Measurements from ENCODE around the gene RUNX2. TPM values are rescaled to one million over a fixed set of nuclear protein-coding genes. Genes with fewer than 3 reads are reported as not detected.
"Not testable (repeated sequence)": the region's sequence is repeated elsewhere in the genome, so short reads cannot be mapped to it uniquely, and the experiment has no call there.

The RUNX2 gene
- total RNA-seq, 2 experiments from 2014 or later: 33.4 to 34.9 TPM

DNA sequence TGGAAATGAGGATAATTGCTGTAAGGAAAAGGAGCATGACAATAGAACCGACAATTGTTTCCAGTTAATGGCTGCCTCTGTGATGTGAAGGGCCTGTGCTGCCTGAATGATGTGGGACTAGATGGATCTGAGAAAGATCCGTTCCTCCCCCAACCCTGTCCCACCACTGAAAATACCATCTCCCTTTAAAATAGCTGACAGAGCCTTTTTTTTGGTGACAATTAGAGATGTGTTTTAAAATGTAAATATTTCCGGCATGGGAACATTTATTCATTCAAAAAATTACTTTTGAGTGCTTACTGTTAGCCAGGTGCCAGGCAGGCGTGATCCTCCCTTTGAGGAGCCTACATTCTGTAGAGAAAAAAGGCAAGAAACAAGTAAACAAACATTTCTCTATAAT lies 122.0 kb downstream of the RUNX2 start:
- ChIA-PET POLR2A (no interaction called here), CTCF (no interaction called here)
- H3K27ac Mint-ChIP-seq: peak overlapping the region; percentile 38
- peaks cover 63% of the 10 kb centered on the region for H3K36me3 Mint-ChIP-seq
- no peaks in the 10 kb centered on the region for H3K9me3 Mint-ChIP-seq
- intact Hi-C loops (cut with micrococcal nuclease): no loop called here
- no peaks in the 10 kb centered on the region for H3K27me3 Mint-ChIP-seq
- no peak for DNase-seq
- peaks cover 83% of the 10 kb centered on the region for H3K4me1 Mint-ChIP-seq (ENCODE audit: low read depth)
- H3K4me3 Mint-ChIP-seq: no peak overlapping the region

DNA sequence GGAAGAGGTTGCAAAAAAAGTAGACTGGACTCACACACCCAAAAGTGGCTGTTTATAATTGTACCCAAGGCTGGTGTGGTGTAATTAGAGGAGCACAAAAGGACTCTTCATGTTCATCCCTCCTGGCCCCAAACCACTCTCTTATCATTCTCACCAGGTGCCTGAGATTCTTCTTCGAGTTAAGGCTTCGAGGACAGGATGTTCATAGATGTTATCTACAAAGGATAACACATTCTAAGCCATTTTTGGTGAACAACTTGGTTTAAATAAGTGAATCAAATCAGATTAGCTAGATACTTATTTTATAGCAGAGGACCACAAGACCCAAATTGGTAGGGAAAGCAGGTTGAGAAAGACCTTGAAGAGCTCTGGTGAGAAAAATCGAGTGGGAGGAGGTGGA lies 122.7 kb downstream of the RUNX2 start:
- H3K4me1 Mint-ChIP-seq (ENCODE audit: low read depth): peaks cover 76% of the 10 kb centered on the region
- no peaks in the 10 kb centered on the region for H3K27me3 Mint-ChIP-seq
- H3K9me3 Mint-ChIP-seq: no peaks in the 10 kb centered on the region
- no peak for DNase-seq
- H3K4me3 Mint-ChIP-seq: no peak overlapping the region
- H3K36me3 Mint-ChIP-seq: peaks cover 57% of the 10 kb centered on the region
- H3K27ac Mint-ChIP-seq: peak overlapping the region; percentile 1
- ChIA-PET POLR2A (interaction anchor here (1.0 to 1.3 kb wide), 2 partner anchors 8 to 19 kb away, joined by 4 read pairs; no protein-coding TSS in a partner anchor), CTCF (no interaction called here)
- intact Hi-C loops (cut with micrococcal nuclease): no loop called here

DNA sequence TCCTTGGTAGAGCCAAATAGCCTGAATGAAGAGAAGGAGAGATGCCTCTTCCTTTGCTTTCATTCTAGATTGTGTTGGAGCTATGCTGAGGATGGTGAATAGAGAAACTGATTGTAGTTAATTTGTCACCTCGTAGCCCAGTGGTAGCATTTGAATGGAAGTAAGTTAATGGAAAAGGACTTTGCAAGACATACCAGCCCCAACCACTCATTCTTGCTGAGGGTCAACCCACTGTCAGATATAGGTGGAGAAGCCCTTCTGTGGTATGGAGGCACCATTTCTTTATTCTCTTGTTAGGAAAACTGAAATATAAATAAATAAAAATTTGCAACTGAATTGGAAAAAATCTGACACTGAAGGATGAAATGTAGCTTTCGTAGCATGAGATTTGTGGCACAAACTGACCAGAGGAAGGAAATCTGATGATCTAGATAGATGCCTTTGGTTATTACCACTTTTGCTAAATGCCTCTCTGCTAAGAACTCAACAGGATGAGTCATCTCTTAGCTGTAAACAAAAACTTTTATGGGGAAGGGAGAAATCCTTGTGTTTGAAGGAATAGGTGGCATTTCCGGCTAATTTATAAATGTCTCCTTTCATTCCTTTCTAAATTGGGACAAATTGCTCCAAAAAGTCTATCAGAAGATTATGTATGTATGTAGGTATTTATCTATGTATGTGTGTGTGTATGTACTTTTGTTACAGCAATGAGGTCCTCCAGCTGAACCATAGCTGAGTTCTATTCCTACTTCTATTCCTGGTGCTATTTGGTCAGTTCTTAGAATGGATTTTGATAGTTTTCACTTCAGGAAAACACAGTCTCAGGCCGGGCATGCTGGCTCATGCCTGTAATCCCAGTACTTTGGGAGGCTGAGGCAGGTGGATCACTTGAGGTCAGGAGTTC lies 126.1 kb downstream of the RUNX2 start:
- intact Hi-C loops (cut with micrococcal nuclease): no loop called here
- ChIA-PET POLR2A (interaction anchor here (1.3 kb wide), 1 partner anchor 12 kb away, joined by 3 read pairs; no protein-coding TSS in a partner anchor), CTCF (no interaction called here)
- H3K4me3 Mint-ChIP-seq: no peak overlapping the region
- H3K4me1 Mint-ChIP-seq (ENCODE audit: low read depth): peaks cover 55% of the 10 kb centered on the region
- no peak for DNase-seq
- H3K27me3 Mint-ChIP-seq: no peaks in the 10 kb centered on the region
- peaks cover 44% of the 10 kb centered on the region for H3K36me3 Mint-ChIP-seq
- H3K27ac Mint-ChIP-seq: no peak overlapping the region
- H3K9me3 Mint-ChIP-seq: no peaks in the 10 kb centered on the region

DNA sequence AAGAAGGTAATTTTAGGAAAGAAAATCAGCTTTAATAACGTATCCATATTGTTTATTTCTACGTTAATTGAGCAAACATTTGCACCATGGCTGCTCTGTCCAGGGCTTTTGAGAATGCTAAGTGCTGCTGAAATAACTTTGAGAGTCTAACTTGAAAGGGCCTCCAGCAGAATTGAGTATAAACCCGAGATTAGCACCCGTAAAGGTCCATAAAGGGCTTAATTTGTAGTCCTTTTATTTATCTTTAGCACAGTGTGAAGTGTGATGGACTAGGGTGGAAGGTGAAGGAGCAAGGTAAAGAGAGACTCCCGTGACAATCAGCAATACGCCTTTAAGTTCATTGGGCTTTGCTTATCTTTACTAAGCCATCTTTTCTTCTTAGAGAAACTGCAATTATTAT lies 127.3 kb downstream of the RUNX2 start:
- Mint-ChIP-seq H3K4me1 (ENCODE audit: low read depth) (peaks cover 45% of the 10 kb centered on the region), H3K36me3 (peaks cover 33% of the 10 kb centered on the region), H3K27ac (no peak overlapping the region), H3K9me3 (no peaks in the 10 kb centered on the region), H3K4me3 (no peak overlapping the region), H3K27me3 (no peaks in the 10 kb centered on the region)
- intact Hi-C loops (cut with micrococcal nuclease): no loop called here
- no peak for DNase-seq
- POLR2A ChIA-PET: interaction anchor here (1.3 kb wide), 1 partner anchor 13 kb away, joined by 3 read pairs; no protein-coding TSS in a partner anchor
- CTCF ChIA-PET: no interaction called here

DNA sequence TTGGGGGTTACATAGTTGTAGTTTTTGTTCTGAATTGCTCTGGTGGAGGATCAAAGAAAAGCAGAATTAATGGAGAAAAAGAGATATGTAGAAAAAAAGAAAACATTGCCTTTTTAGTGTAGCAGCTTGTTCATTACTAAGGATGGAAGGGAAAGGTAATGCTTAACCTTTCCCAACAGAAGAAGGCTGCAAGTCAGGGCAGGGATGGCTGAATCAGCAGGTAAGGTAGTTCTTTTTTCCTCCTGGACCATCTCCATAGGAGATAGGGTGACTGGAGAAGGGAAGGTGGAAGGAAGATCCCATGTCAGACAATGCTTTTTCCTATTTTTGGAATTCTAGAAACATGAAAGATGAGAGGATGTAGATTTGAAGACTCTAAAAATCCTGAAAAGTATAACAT lies 129.0 kb downstream of the RUNX2 start:
- POLR2A ChIA-PET: interaction anchor here (0.6 to 1.1 kb wide), 2 partner anchors 35 to 640 kb away, joined by 3 to 5 read pairs; no protein-coding TSS in a partner anchor
- peaks cover 19% of the 10 kb centered on the region for H3K36me3 Mint-ChIP-seq
- H3K4me3 Mint-ChIP-seq: no peak overlapping the region
- peaks cover 27% of the 10 kb centered on the region for H3K4me1 Mint-ChIP-seq (ENCODE audit: low read depth)
- intact Hi-C loops (cut with micrococcal nuclease): no loop called here
- no peak overlapping the region for H3K27ac Mint-ChIP-seq
- H3K9me3 Mint-ChIP-seq: no peaks in the 10 kb centered on the region
- H3K27me3 Mint-ChIP-seq: no peaks in the 10 kb centered on the region
- no peak for DNase-seq
- CTCF ChIA-PET: no interaction called here

DNA sequence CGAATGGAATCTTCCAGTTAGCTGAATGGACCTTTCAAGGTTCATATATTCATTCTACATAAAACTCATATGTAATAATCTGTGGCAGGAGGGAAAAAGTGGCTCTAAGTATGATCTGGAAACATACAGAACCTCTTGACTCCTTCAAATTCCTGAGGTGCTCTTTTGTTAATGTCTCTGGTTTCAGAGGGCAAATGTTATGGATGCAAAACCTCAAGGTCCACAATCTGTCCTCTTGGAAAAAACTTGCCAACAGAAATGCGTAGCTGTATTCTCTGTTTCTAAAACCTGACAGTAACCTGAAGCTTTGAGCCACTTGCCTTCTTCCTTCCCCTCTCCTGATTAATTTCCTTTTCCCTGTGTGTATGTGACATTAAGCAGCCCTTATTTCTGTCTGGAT lies 130.5 kb downstream of the RUNX2 start:
- intact Hi-C loops (cut with micrococcal nuclease): no loop called here
- POLR2A ChIA-PET: no interaction called here
- Mint-ChIP-seq H3K36me3 (peaks cover 23% of the 10 kb centered on the region), H3K27ac (no peak overlapping the region), H3K27me3 (no peaks in the 10 kb centered on the region), H3K4me3 (no peak overlapping the region), H3K4me1 (ENCODE audit: low read depth) (peaks cover 18% of the 10 kb centered on the region), H3K9me3 (no peaks in the 10 kb centered on the region)
- DNase-seq: no peak
- CTCF ChIA-PET: no interaction called here

DNA sequence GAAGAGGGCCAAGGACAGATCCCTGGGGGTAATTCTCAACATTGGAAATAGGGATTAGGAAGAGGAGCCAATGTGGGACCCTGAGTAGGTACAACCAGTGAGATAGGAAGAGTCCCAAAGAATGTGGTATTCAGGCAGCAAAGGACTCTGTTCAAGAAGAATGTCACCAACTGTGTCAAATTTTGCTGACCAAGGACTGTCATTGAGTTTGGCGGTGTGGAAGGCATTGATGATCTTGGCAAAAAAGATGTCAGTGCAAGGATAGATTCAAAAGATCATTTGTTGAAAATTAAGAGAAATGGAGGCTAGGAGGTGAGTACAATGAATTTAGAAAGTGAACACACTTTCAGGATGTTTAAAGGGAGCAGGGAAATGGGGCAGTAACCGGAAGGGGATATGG lies 132.0 kb downstream of the RUNX2 start:
- Mint-ChIP-seq H3K36me3 (peaks cover 24% of the 10 kb centered on the region), H3K9me3 (no peaks in the 10 kb centered on the region), H3K27ac (no peak overlapping the region), H3K4me3 (no peak overlapping the region), H3K27me3 (no peaks in the 10 kb centered on the region), H3K4me1 (ENCODE audit: low read depth) (peaks cover 13% of the 10 kb centered on the region)
- DNase-seq: no peak
- ChIA-PET POLR2A (no interaction called here), CTCF (no interaction called here)
- intact Hi-C loops (cut with micrococcal nuclease): no loop called here

DNA sequence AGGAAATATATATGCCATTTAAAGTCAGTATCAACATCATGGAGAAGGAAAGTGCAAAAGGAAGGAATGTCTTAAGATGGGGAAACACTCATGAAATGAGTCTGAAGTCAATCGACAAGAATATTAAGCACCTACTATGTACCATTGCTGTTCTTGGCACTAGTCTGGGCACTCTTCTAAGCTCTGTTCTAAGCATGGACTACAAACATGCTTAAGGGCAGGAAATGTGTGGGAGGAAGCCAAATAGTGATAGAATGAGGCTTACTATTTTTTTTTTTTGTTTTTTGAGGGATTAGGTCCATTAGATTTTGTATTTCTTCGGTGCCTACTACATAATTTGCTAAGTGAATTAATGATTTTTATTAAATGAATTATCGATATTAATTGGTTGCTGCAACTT lies 133.4 kb downstream of the RUNX2 start:
- peaks cover 25% of the 10 kb centered on the region for H3K36me3 Mint-ChIP-seq
- POLR2A ChIA-PET: no interaction called here

DNA sequence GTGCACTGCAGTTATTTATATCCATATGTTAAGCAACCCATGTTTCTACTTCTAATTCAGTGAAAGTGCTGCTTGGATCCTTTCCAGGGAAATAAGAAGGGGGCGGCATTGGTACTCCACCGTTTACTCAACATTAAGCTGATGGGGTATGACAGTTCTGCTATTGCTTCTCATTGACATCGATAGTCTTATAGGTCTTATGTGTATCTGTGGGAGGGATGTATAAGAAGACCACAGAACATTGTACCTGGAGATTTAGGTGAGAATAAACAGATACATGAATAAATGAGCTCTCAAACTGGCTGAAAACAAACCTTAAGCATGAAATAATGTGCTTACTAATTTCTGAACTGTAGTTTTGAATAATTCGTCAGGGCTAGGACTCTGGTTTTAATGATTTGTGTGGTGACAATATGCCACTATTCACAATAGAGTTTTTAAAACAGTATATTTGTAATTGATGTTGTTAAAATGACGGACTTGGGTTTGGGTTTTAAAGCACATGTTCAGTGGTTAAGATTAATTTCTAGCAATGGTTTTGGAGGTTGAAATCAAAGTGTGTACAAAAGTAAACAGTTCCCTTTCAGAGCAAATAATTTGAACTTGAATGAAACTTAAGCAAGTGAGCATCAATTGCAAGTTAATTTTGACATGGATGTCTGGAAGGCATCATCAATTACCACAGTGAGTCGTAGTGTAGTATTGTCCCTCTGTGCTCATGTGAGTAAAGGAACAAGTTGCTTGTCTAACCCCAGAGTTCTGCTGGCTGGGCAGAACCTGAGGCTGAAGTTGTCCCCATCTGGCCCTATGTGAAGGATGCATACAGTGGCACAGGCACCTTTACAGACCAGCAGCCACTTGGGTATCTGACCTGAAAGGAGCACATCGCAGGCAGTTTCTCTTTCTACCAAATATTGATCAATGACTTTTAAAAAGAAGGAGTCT lies 134.3 kb downstream of the RUNX2 start:
- no peaks in the 10 kb centered on the region for H3K9me3 Mint-ChIP-seq
- intact Hi-C loops (cut with micrococcal nuclease): no loop called here
- no peaks in the 10 kb centered on the region for H3K27me3 Mint-ChIP-seq
- peak overlapping the region; percentile 9 for H3K27ac Mint-ChIP-seq
- peaks cover 10% of the 10 kb centered on the region for H3K4me1 Mint-ChIP-seq (ENCODE audit: low read depth)
- CTCF ChIA-PET: no interaction called here
- POLR2A ChIA-PET: no interaction called here
- peaks cover 25% of the 10 kb centered on the region for H3K36me3 Mint-ChIP-seq
- no peak for DNase-seq
- no peak overlapping the region for H3K4me3 Mint-ChIP-seq

More for the DNA sequence above, 133.4 kb downstream of the RUNX2 start:
- Mint-ChIP-seq H3K27me3 (no peaks in the 10 kb centered on the region), H3K9me3 (no peaks in the 10 kb centered on the region), H3K4me3 (no peak overlapping the region), H3K27ac (peak overlapping the region; percentile 9), H3K4me1 (ENCODE audit: low read depth) (peaks cover 16% of the 10 kb centered on the region)
- CTCF ChIA-PET: interaction anchor here (0.6 kb wide), 1 partner anchor 10 kb away, joined by 3 read pairs; no protein-coding TSS in a partner anchor
- no peak for DNase-seq
- intact Hi-C loops (cut with micrococcal nuclease): no loop called here

DNA sequence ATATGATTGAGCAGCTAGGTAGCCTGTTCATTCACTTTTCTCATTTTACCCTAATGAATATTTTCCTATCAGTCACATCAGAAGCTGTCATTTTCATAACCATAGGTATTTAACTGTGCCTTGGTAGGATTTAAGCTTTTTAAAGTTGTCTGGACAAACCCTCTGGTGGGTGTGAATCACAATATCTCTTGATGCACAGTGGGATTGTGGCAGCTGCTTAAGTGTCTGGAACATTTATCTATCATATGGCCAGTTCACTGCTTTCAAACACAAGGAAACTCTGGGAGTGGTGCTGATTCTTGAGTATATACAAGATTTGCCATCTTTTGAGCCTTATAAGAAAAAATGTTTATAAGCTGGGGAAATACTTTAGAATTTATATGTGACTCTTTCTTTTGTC lies 136.6 kb downstream of the RUNX2 start:
- POLR2A ChIA-PET: no interaction called here
- intact Hi-C loops (cut with micrococcal nuclease): no loop called here
- no peak for DNase-seq
- CTCF ChIA-PET: no interaction called here
- Mint-ChIP-seq H3K36me3 (peaks cover 36% of the 10 kb centered on the region), H3K27ac (no peak overlapping the region), H3K4me1 (ENCODE audit: low read depth) (peaks cover 21% of the 10 kb centered on the region), H3K27me3 (no peaks in the 10 kb centered on the region), H3K4me3 (no peak overlapping the region), H3K9me3 (no peaks in the 10 kb centered on the region)

DNA sequence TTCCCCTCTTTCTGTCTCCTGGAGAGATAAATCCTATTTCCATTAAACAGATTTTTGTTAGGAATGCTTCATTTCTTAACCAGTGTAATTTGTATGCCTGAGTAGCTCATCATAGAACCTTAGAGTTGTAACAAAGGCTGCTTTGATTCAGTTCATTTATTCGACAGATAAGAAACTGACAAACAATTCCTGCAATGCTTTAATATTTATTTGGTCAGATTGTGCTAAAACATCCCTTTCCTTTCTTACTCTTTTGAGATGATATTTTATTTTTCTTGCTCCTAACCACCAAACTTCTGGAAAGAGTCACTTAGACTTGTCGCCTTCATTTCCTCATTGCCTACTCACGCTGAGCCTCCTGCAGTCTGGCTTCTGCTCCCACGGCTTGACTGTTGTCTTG lies 138.6 kb downstream of the RUNX2 start:
- Mint-ChIP-seq H3K4me3 (no peak overlapping the region), H3K27me3 (no peaks in the 10 kb centered on the region), H3K4me1 (ENCODE audit: low read depth) (peaks cover 37% of the 10 kb centered on the region), H3K27ac (no peak overlapping the region), H3K36me3 (peaks cover 52% of the 10 kb centered on the region), H3K9me3 (no peaks in the 10 kb centered on the region)
- ChIA-PET POLR2A (no interaction called here), CTCF (no interaction called here)
- intact Hi-C loops (cut with micrococcal nuclease): no loop called here
- DNase-seq: no peak

DNA sequence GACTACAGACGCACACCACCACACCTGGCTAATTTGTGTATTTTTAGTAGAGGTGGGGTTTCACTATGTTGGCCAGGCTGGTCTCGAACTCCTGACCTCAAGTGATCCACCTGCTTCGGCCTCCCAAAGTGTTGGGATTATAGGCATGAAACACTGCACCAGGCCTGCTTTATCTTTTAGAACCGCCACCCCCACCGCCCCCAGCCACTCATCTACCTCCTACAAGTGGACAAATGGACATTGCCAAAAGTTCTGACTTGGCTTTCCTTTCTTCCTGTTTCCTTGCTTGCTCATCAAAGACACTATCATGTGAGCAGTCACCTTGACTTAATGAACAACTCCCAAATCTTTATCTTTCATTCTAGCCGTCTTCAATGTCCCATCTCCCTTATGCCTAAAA lies 139.3 kb downstream of the RUNX2 start:
- CTCF ChIA-PET; POLR2A ChIA-PET; DNase-seq; intact Hi-C loops (cut with micrococcal nuclease); H3K4me3 Mint-ChIP-seq; H3K9me3 Mint-ChIP-seq; H3K27me3 Mint-ChIP-seq; H3K27ac Mint-ChIP-seq: not testable (repeated sequence)
- Mint-ChIP-seq H3K36me3 (peaks cover 57% of the 10 kb centered on the region), H3K4me1 (ENCODE audit: low read depth) (peaks cover 41% of the 10 kb centered on the region)
